HepG2 (cell line): ENCODE results near the gene NT5DC4. TPM values are rescaled to one million over a fixed set of nuclear protein-coding genes. Genes with fewer than 3 reads are reported as not detected.

Source experiments
- GATAD1 ChIP-seq: IDR thresholded peaks from 2 replicates; pipeline ENCODE4 v1.6.1; 2016; ENCODE audit warnings: missing genetic modification reagents, missing compliant biosample characterization
- NFIB ChIP-seq: sonication (generic); formaldehyde crosslinking; IDR thresholded peaks from 2 replicates; pipeline ENCODE4 v1.9.0; 2021; ENCODE audit warnings: missing genetic modification reagents, mild to moderate bottlenecking, borderline replicate concordance
- NONO ChIP-seq, 2 experiments: fragments of 450-650 bp in 1 of 2; sonication (generic) in 1 of 2; formaldehyde crosslinking in 1 of 2; IDR thresholded peaks in 1 of 2; conservative IDR thresholded peaks in 1 of 2; 2 replicates each; pipeline versions ENCODE4 v1.6.1 to v1.8.0; 2017 to 2022; ENCODE audit warnings: mild to moderate bottlenecking in 1 of 2, missing genetic modification reagents in 1 of 2, moderate library complexity in 1 of 2
- ZFX ChIP-seq: sonication (generic); formaldehyde crosslinking; IDR thresholded peaks from 2 replicates; pipeline ENCODE4 v1.4.0; 2020; ENCODE audit warnings: mild to moderate bottlenecking, low read depth, missing genetic modification reagents, moderate library complexity
- ZKSCAN8 ChIP-seq: IDR thresholded peaks from 2 replicates; pipeline ENCODE4 v1.6.1; 2016; ENCODE audit warnings: borderline replicate concordance, missing genetic modification reagents, missing compliant biosample characterization
- ZNF224 ChIP-seq: sonication (generic); formaldehyde crosslinking; IDR thresholded peaks from 2 replicates; pipeline ENCODE4 v1.5.0; 2020; ENCODE audit warnings: mild to moderate bottlenecking, missing genetic modification reagents
- ZNF260 ChIP-seq: sonication (generic); formaldehyde crosslinking; IDR thresholded peaks from 2 replicates; pipeline ENCODE4 v1.4.0; 2020; ENCODE audit warnings: missing genetic modification reagents, low read depth, mild to moderate bottlenecking, borderline replicate concordance
- ZNF782 ChIP-seq: sonication (generic); formaldehyde crosslinking; IDR thresholded peaks from 2 replicates; pipeline ENCODE4 v1.4.0; 2020; ENCODE audit warnings: missing genetic modification reagents, mild to moderate bottlenecking, borderline replicate concordance
- polyA plus RNA-seq, 8 experiments: library from polyadenylated mRNA; depleted of rRNA in 3 of 8; stranded (reverse) in 7 of 8; unstranded in 1 of 8; fragments of >200 nt; fragmentation: Illumina TruSeq in 4 of 8; extraction: Trizol in 4 of 8; gene quantifications; 2 replicates each; pipeline versions ENCODE4 v1.2.1 to v1.2.3, GENCODE V29; 2011 to 2016; ENCODE audit warnings: low read depth in 4 of 8, missing spikeins in 1 of 8, mixed read lengths in 1 of 8; ENCODE audit not compliant: insufficient read depth in 1 of 8
- total RNA-seq, 5 experiments: library from RNA; depleted of rRNA; stranded (reverse); fragments of >200 nt; fragmentation: Illumina TruSeq; extraction: Trizol; gene quantifications; 2 replicates each; pipeline ENCODE4 v1.2.3, GENCODE V29; 2016; ENCODE audit warnings: low read depth in 1 of 5
- TF ChIP-seq, protein P1 (sequence below): sonication (generic); formaldehyde crosslinking; IDR thresholded peaks from 2 replicates; pipeline ENCODE4 v1.4.0; 2020; ENCODE audit warnings: missing genetic modification reagents
- TF ChIP-seq, protein P2 (sequence below): sonication (generic); formaldehyde crosslinking; IDR thresholded peaks from 2 replicates; pipeline ENCODE4 v1.4.0; 2020; ENCODE audit warnings: missing genetic modification reagents, mild to moderate bottlenecking, borderline replicate concordance
- TF ChIP-seq, protein P3 (sequence below): sonication (generic); formaldehyde crosslinking; IDR thresholded peaks from 2 replicates; pipeline ENCODE4 v1.8.0; 2022; ENCODE audit warnings: missing genetic modification reagents, mild to moderate bottlenecking, borderline replicate concordance
- TF ChIP-seq, protein P4 (sequence below): sonication (generic); formaldehyde crosslinking; IDR thresholded peaks from 2 replicates; pipeline ENCODE4 v1.4.0; 2020; ENCODE audit warnings: missing genetic modification reagents
- TF ChIP-seq, protein P5 (sequence below): sonication (generic); formaldehyde crosslinking; IDR thresholded peaks from 2 replicates; pipeline ENCODE4 v1.4.0; 2020; ENCODE audit warnings: mild to moderate bottlenecking, missing genetic modification reagents

Gene NT5DC4
- total and polyA plus RNA-seq, 2 of the 13 experiments (the other 11 are each of a cell fraction or from before 2014, with no cell fraction given), result 0.04 to 4.2 TPM

DNA sequence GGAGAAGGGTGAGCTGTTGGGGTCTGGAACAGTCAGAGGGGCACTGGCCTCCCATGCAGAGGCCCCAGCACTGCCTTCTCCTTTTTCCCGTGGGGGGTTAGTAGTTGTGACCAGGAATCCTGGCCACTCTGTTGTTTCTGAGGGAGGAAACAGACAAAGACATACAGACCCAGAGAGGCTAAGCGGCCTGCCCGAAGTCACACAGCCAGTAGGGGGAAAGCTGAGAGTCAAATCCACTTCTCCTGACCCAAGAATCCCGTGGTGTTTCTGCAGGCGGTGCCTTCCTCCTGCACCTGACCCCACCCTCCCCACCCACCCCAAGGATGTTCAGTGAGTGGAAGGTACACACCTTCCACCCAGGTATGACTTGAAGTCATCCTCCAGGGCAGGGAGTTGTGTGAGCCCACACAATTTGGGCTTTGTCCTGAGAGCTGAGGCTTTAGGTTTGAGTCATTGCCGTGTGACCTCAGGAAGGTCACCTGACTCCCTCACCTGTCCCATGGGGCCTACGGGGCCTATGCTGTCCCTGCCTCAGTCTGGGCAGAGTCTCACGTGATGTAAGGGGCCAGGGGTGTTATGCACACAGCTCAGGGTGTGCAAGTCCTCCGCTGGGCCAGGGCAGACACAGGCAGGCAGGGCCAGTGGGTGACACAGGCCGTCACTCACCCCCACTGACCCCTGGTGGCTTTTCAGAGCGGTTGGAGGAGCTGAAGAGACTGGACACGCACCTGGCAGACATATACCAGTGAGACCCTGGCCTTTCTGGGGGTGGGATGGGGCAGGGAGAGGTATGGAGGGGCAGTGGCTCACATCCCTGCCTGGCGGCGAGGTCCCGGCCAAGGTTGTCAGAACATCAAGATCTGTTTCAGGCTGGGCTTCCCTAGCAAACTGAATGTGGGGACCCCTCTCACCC is 5.0 kb downstream of the NT5DC4 start (continued):
- TF ChIP-seq, protein P1, sequence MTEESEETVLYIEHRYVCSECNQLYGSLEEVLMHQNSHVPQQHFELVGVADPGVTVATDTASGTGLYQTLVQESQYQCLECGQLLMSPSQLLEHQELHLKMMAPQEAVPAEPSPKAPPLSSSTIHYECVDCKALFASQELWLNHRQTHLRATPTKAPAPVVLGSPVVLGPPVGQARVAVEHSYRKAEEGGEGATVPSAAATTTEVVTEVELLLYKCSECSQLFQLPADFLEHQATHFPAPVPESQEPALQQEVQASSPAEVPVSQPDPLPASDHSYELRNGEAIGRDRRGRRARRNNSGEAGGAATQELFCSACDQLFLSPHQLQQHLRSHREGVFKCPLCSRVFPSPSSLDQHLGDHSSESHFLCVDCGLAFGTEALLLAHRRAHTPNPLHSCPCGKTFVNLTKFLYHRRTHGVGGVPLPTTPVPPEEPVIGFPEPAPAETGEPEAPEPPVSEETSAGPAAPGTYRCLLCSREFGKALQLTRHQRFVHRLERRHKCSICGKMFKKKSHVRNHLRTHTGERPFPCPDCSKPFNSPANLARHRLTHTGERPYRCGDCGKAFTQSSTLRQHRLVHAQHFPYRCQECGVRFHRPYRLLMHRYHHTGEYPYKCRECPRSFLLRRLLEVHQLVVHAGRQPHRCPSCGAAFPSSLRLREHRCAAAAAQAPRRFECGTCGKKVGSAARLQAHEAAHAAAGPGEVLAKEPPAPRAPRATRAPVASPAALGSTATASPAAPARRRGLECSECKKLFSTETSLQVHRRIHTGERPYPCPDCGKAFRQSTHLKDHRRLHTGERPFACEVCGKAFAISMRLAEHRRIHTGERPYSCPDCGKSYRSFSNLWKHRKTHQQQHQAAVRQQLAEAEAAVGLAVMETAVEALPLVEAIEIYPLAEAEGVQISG, result peak; percentile 41; the same call in 1 of the 2 replicates
- TF ChIP-seq NONO (IDR thresholded peaks at IDR 0.05) (no peak), NONO (CRISPR knock-in tag; conservative IDR thresholded peaks at IDR 0.05) (no peak), ZNF782 (CRISPR knock-in tag) (no peak), ZKSCAN8 (no peak), ZNF260 (CRISPR knock-in tag) (0 out of 2 replicates have a peak, but pooled peaks have one; percentile 31), ZNF224 (CRISPR knock-in tag) (no peak), GATAD1 (no peak), NFIB (CRISPR knock-in tag) (no peak), ZFX (CRISPR knock-in tag) (peak; percentile 41)
- TF ChIP-seq, protein P2, sequence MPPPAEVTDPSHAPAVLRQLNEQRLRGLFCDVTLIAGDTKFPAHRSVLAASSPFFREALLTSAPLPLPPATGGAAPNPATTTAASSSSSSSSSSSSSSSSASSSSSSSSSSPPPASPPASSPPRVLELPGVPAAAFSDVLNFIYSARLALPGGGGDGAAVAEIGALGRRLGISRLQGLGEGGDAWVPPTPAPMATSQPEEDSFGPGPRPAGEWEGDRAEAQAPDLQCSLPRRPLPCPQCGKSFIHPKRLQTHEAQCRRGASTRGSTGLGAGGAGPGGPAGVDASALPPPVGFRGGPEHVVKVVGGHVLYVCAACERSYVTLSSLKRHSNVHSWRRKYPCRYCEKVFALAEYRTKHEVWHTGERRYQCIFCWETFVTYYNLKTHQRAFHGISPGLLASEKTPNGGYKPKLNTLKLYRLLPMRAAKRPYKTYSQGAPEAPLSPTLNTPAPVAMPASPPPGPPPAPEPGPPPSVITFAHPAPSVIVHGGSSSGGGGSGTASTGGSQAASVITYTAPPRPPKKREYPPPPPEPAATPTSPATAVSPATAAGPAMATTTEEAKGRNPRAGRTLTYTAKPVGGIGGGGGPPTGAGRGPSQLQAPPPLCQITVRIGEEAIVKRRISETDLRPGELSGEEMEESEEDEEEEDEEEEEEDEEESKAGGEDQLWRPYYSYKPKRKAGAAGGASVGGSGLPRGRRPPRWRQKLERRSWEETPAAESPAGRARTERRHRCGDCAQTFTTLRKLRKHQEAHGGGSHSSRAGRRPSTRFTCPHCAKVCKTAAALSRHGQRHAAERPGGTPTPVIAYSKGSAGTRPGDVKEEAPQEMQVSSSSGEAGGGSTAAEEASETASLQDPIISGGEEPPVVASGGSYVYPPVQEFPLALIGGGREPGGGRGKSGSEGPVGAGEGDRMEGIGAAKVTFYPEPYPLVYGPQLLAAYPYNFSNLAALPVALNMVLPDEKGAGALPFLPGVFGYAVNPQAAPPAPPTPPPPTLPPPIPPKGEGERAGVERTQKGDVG, result 0 out of 2 replicates have a peak, but pooled peaks have one; percentile 3
- TF ChIP-seq, protein P3, sequence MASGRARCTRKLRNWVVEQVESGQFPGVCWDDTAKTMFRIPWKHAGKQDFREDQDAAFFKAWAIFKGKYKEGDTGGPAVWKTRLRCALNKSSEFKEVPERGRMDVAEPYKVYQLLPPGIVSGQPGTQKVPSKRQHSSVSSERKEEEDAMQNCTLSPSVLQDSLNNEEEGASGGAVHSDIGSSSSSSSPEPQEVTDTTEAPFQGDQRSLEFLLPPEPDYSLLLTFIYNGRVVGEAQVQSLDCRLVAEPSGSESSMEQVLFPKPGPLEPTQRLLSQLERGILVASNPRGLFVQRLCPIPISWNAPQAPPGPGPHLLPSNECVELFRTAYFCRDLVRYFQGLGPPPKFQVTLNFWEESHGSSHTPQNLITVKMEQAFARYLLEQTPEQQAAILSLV (CRISPR knock-in tag), result peak; percentile 17; the same call in 1 of the 2 replicates
- TF ChIP-seq, protein P4, sequence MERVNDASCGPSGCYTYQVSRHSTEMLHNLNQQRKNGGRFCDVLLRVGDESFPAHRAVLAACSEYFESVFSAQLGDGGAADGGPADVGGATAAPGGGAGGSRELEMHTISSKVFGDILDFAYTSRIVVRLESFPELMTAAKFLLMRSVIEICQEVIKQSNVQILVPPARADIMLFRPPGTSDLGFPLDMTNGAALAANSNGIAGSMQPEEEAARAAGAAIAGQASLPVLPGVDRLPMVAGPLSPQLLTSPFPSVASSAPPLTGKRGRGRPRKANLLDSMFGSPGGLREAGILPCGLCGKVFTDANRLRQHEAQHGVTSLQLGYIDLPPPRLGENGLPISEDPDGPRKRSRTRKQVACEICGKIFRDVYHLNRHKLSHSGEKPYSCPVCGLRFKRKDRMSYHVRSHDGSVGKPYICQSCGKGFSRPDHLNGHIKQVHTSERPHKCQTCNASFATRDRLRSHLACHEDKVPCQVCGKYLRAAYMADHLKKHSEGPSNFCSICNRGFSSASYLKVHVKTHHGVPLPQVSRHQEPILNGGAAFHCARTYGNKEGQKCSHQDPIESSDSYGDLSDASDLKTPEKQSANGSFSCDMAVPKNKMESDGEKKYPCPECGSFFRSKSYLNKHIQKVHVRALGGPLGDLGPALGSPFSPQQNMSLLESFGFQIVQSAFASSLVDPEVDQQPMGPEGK (CRISPR knock-in tag), result peak; percentile 61; the same call in 1 of the 2 replicates
- TF ChIP-seq, protein P5, sequence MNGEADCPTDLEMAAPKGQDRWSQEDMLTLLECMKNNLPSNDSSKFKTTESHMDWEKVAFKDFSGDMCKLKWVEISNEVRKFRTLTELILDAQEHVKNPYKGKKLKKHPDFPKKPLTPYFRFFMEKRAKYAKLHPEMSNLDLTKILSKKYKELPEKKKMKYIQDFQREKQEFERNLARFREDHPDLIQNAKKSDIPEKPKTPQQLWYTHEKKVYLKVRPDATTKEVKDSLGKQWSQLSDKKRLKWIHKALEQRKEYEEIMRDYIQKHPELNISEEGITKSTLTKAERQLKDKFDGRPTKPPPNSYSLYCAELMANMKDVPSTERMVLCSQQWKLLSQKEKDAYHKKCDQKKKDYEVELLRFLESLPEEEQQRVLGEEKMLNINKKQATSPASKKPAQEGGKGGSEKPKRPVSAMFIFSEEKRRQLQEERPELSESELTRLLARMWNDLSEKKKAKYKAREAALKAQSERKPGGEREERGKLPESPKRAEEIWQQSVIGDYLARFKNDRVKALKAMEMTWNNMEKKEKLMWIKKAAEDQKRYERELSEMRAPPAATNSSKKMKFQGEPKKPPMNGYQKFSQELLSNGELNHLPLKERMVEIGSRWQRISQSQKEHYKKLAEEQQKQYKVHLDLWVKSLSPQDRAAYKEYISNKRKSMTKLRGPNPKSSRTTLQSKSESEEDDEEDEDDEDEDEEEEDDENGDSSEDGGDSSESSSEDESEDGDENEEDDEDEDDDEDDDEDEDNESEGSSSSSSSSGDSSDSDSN (CRISPR knock-in tag), result no peak
